ENCODE data around the gene CCDC148.
A peak's percentile ranks its signal among the peaks of the same experiment; 100 is the strongest.

CCDC148 gene

GRCh38 chr2:158432117-158432516 lies 24.4 kb downstream of the CCDC148 start:
- DNase-seq (ENCODE audit: low read depth in 3 of 3) = no peak

- DNase-seq (ENCODE audit: low read depth in 3 of 3) = no peak
These were observed 42.0 kb downstream of the CCDC148 start for GRCh38 chr2:158414538-158414937.

- no peak for DNase-seq (ENCODE audit: low read depth in 3 of 3)
These were observed 43.0 kb downstream of the CCDC148 start for GRCh38 chr2:158413581-158413980.

GRCh38 chr2:158412206-158412605 lies 44.3 kb downstream of the CCDC148 start:
- DNase-seq (ENCODE audit: low read depth in 3 of 3) = no peak

- DNase-seq (ENCODE audit: low read depth in 3 of 3) = no peak
These were observed 44.8 kb downstream of the CCDC148 start for GRCh38 chr2:158411748-158412147.

- DNase-seq (ENCODE audit: low read depth in 3 of 3) = no peak
These were observed 46.4 kb downstream of the CCDC148 start for GRCh38 chr2:158410132-158410531.

GRCh38 chr2:158407031-158407430 lies 49.5 kb downstream of the CCDC148 start:
- no peak for DNase-seq (ENCODE audit: low read depth in 3 of 3)

GRCh38 chr2:158405341-158405740 lies 51.2 kb downstream of the CCDC148 start:
- DNase-seq (ENCODE audit: low read depth in 3 of 3) = no peak

GRCh38 chr2:158403237-158403636 lies 53.3 kb downstream of the CCDC148 start:
- DNase-seq (ENCODE audit: low read depth in 3 of 3) = no peak

GRCh38 chr2:158402665-158403064 lies 53.9 kb downstream of the CCDC148 start:
- DNase-seq (ENCODE audit: low read depth in 3 of 3) = no peak

GRCh38 chr2:158395166-158395565 lies 61.4 kb downstream of the CCDC148 start:
- no peak for DNase-seq (ENCODE audit: low read depth in 3 of 3)

GRCh38 chr2:158394453-158394852 lies 62.1 kb downstream of the CCDC148 start:
- no peak for DNase-seq (ENCODE audit: low read depth in 3 of 3)

GRCh38 chr2:158393886-158394285 lies 62.7 kb downstream of the CCDC148 start:
- DNase-seq (ENCODE audit: low read depth in 3 of 3) = no peak

- DNase-seq (ENCODE audit: low read depth in 3 of 3) = no peak
These were observed 63.9 kb downstream of the CCDC148 start for GRCh38 chr2:158392687-158393086.

- no peak for DNase-seq (ENCODE audit: low read depth in 3 of 3)
These were observed 64.7 kb downstream of the CCDC148 start for GRCh38 chr2:158391876-158392275.

GRCh38 chr2:158391361-158391760 lies 65.2 kb downstream of the CCDC148 start:
- DNase-seq (ENCODE audit: low read depth in 3 of 3) = no peak

GRCh38 chr2:158388159-158388558 lies 68.4 kb downstream of the CCDC148 start:
- no peak for DNase-seq (ENCODE audit: low read depth in 3 of 3)

- no peak for DNase-seq (ENCODE audit: low read depth in 3 of 3)
These were observed 70.9 kb downstream of the CCDC148 start for GRCh38 chr2:158385646-158386045.

GRCh38 chr2:158381978-158382377 lies 74.6 kb downstream of the CCDC148 start:
- DNase-seq (ENCODE audit: low read depth in 3 of 3) = no peak

- DNase-seq (ENCODE audit: low read depth in 3 of 3) = no peak
These were observed 75.3 kb downstream of the CCDC148 start for GRCh38 chr2:158381205-158381604.

GRCh38 chr2:158380746-158381145 lies 75.8 kb downstream of the CCDC148 start:
- DNase-seq (ENCODE audit: low read depth in 3 of 3) = no peak

GRCh38 chr2:158378926-158379325 lies 77.6 kb downstream of the CCDC148 start:
- no peak for DNase-seq (ENCODE audit: low read depth in 3 of 3)

- DNase-seq (ENCODE audit: low read depth in 3 of 3) = no peak
These were observed 90.2 kb downstream of the CCDC148 start for GRCh38 chr2:158366342-158366741.

- DNase-seq (ENCODE audit: low read depth in 3 of 3) = peak in 1 of 3 experiments; percentile 5
These were observed 96.7 kb downstream of the CCDC148 start for GRCh38 chr2:158359846-158360245.

GRCh38 chr2:158357699-158358098 lies 98.9 kb downstream of the CCDC148 start:
- no peak for DNase-seq (ENCODE audit: low read depth in 3 of 3)

Measured in stimulated activated CD4-positive, alpha-beta T cell treated with anti-CD3 and anti-CD28 coated beads, TNF-alpha, amount 100 ng/mL, for 24 hours (primary cell).